Panc1 (cell line): ENCODE results near the gene ITGAL. TPM values are rescaled to one million over a fixed set of nuclear protein-coding genes. Genes with fewer than 3 reads are reported as not detected.

Experiments
- ATAC-seq: fragments of 200-7000 bp; cut with Tn5 transposase; 2 replicates; pipeline ENCODE4 v1.9.1; 2020; ENCODE audit warnings: mild to moderate bottlenecking, moderate library complexity
- BruUV-seq: library from RNA; stranded (reverse); fragments of 400-500 nt; replicated peaks from 2 replicates; lab custom pipeline; 2021; lab: Mats Ljungman, UMichigan
- CTCF ChIA-PET: fragments of 300-600 bp; sonication (Branson Sonifier 250); formaldehyde crosslinking; loops from one replicate; lab custom pipeline; 2022; ENCODE audit warnings: antibody characterized with exemption; lab: Charles Lee
- POLR2A ChIA-PET: fragments of 300-600 bp; sonication (Branson Sonifier 250); formaldehyde crosslinking; loops from one replicate; lab custom pipeline; 2022; ENCODE audit warnings: antibody characterized with exemption; lab: Charles Lee
- DNase-seq: peaks from one replicate; pipeline ENCODE4 v3.0.0-alpha.2; 2010; ENCODE audit warnings: low read depth, low spot score
- H3K27ac ChIP-seq: 2 replicates; pipeline ENCODE4 v1.5.1; 2011; ENCODE audit warnings: mild to moderate bottlenecking, low read length, inconsistent platforms
- H3K27me3 ChIP-seq: fragments of 200-500 bp; sonication (Bioruptor generic); 2 replicates; pipeline ENCODE4 v1.6.0; 2014; ENCODE audit warnings: low read length, inconsistent platforms; ENCODE audit not compliant: control insufficient read depth, insufficient read depth
- H3K36me3 ChIP-seq: fragments of 200-500 bp; sonication (Bioruptor generic); 2 replicates; pipeline ENCODE4 v1.5.1; 2014; ENCODE audit warnings: inconsistent platforms, mild to moderate bottlenecking, low read length, moderate library complexity; ENCODE audit not compliant: control insufficient read depth, insufficient read depth
- H3K4me1 ChIP-seq: 2 replicates; pipeline ENCODE4 v1.5.1; 2011; ENCODE audit warnings: inconsistent platforms, mild to moderate bottlenecking, low read length, moderate library complexity; ENCODE audit not compliant: control insufficient read depth, insufficient read depth
- H3K4me3 ChIP-seq, 2 experiments: 2 replicates each; pipeline ENCODE4 v1.5.1; 2011 to 2012; ENCODE audit warnings: low read depth in 2 of 2, low read length in 2 of 2, mild to moderate bottlenecking in 2 of 2, inconsistent platforms in 1 of 2, moderate library complexity in 1 of 2
- H3K9me3 ChIP-seq: fragments of 200-500 bp; sonication (Bioruptor generic); 2 replicates; pipeline ENCODE4 v1.5.1; 2014; ENCODE audit warnings: low read depth, mild to moderate bottlenecking, inconsistent platforms, low read length, moderate library complexity; ENCODE audit not compliant: control insufficient read depth, insufficient read depth
- POLR2AphosphoS5 ChIP-seq: IDR thresholded peaks from 2 replicates; pipeline ENCODE4 v1.6.1; 2012; ENCODE audit warnings: mild to moderate bottlenecking, low read depth, low read length, moderate library complexity
- SIN3A ChIP-seq: IDR thresholded peaks from 2 replicates; pipeline ENCODE4 v1.6.1; 2012; ENCODE audit warnings: low read depth, mild to moderate bottlenecking, low read length, moderate library complexity, borderline replicate concordance; ENCODE audit not compliant: insufficient read depth
- TCF7L2 ChIP-seq: IDR thresholded peaks from 2 replicates; pipeline ENCODE4 v1.6.1; 2011; ENCODE audit warnings: mild to moderate bottlenecking, low read depth, low read length, inconsistent platforms
- in situ Hi-C: cut with HindIII; loops from 2 replicates; pipeline ENCODE4 v1.10.0; 2016; ENCODE audit warnings: low sequenced_read_pairs, low pct_unique_long_range_greater_than_20kb
- intact Hi-C: fragments of 100-400 bp; cut with micrococcal nuclease; formaldehyde crosslinking; loops from one replicate; pipeline ENCODE4 v1.10.0; 2022; ENCODE audit not compliant: unreplicated experiment
- total RNA-seq: library from RNA; stranded (reverse); gene quantifications from one replicate; pipeline ENCODE4 v1.2.1, GENCODE V29; 2021; ENCODE audit not compliant: unreplicated experiment
- TF ChIP-seq, protein P1 (sequence below), 2 experiments: IDR thresholded peaks; 2 replicates each; pipeline ENCODE4 v1.6.1; 2011 to 2012; ENCODE audit warnings: low read depth in 2 of 2, control low read depth in 1 of 2, low read length in 1 of 2, mild to moderate bottlenecking in 1 of 2, moderate library complexity in 1 of 2; ENCODE audit not compliant: insufficient read depth in 1 of 2
- TF ChIP-seq, protein P2 (sequence below): fragments of 450-650 bp; IDR thresholded peaks from 2 replicates; pipeline ENCODE4 v1.5.1; 2017; ENCODE audit warnings: mild to moderate bottlenecking

Gene ITGAL
- total RNA-seq, 1 experiment from 2014 or later = 0.54 TPM

GRCh38 chr16:30437511-30438046 lies 35.0 kb upstream of the ITGAL start:
- ATAC-seq (peak; percentile 46), DNase-seq (no peak)
- H3K36me3 ChIP-seq = no peaks in the 10 kb centered on the region
- intact Hi-C loops (no loop called here), in situ Hi-C loops (no loop called here)
- ChIA-PET POLR2A (no interaction called here), CTCF (interaction anchor here (0.7 kb wide), 1 partner anchor 18 kb away, joined by 5 read pairs; no protein-coding TSS in a partner anchor)
- H3K4me3 ChIP-seq = no peak overlapping the region
- no peaks in the 10 kb centered on the region for H3K9me3 ChIP-seq
- no peak for TF ChIP-seq POLR2AphosphoS5
- TF ChIP-seq, protein P1, sequence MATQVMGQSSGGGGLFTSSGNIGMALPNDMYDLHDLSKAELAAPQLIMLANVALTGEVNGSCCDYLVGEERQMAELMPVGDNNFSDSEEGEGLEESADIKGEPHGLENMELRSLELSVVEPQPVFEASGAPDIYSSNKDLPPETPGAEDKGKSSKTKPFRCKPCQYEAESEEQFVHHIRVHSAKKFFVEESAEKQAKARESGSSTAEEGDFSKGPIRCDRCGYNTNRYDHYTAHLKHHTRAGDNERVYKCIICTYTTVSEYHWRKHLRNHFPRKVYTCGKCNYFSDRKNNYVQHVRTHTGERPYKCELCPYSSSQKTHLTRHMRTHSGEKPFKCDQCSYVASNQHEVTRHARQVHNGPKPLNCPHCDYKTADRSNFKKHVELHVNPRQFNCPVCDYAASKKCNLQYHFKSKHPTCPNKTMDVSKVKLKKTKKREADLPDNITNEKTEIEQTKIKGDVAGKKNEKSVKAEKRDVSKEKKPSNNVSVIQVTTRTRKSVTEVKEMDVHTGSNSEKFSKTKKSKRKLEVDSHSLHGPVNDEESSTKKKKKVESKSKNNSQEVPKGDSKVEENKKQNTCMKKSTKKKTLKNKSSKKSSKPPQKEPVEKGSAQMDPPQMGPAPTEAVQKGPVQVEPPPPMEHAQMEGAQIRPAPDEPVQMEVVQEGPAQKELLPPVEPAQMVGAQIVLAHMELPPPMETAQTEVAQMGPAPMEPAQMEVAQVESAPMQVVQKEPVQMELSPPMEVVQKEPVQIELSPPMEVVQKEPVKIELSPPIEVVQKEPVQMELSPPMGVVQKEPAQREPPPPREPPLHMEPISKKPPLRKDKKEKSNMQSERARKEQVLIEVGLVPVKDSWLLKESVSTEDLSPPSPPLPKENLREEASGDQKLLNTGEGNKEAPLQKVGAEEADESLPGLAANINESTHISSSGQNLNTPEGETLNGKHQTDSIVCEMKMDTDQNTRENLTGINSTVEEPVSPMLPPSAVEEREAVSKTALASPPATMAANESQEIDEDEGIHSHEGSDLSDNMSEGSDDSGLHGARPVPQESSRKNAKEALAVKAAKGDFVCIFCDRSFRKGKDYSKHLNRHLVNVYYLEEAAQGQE (IDR thresholded peaks at IDR 0.05; ENCODE audit: insufficient read depth in 1 of 2, low read depth in 2 of 2, low read length in 1 of 2) = no peak
- TF ChIP-seq, protein P2, sequence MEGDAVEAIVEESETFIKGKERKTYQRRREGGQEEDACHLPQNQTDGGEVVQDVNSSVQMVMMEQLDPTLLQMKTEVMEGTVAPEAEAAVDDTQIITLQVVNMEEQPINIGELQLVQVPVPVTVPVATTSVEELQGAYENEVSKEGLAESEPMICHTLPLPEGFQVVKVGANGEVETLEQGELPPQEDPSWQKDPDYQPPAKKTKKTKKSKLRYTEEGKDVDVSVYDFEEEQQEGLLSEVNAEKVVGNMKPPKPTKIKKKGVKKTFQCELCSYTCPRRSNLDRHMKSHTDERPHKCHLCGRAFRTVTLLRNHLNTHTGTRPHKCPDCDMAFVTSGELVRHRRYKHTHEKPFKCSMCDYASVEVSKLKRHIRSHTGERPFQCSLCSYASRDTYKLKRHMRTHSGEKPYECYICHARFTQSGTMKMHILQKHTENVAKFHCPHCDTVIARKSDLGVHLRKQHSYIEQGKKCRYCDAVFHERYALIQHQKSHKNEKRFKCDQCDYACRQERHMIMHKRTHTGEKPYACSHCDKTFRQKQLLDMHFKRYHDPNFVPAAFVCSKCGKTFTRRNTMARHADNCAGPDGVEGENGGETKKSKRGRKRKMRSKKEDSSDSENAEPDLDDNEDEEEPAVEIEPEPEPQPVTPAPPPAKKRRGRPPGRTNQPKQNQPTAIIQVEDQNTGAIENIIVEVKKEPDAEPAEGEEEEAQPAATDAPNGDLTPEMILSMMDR = no peak
- no peak for TF ChIP-seq TCF7L2
- TF ChIP-seq SIN3A = no peak
- H3K27ac ChIP-seq = no peak overlapping the region
- peaks cover 5% of the 10 kb centered on the region; the same call in 1 of the 2 replicates for H3K4me1 ChIP-seq
- H3K27me3 ChIP-seq = no peaks in the 10 kb centered on the region
- no TSS peak for BruUV-seq

GRCh38 chr16:30438835-30439234 lies 33.7 kb upstream of the ITGAL start:
- in situ Hi-C loops (no loop called here), intact Hi-C loops (no loop called here)
- BruUV-seq = no TSS peak
- Histone ChIP-seq H3K27me3 (no peaks in the 10 kb centered on the region), H3K4me3 (no peak overlapping the region), H3K4me1 (peaks cover 13% of the 10 kb centered on the region), H3K36me3 (0 out of 2 replicates have a peak, but pooled peaks cover 2% of the 10 kb centered on the region), H3K9me3 (no peaks in the 10 kb centered on the region), H3K27ac (no peak overlapping the region)
- DNase-seq (no peak), ATAC-seq (no peak)
- ChIA-PET POLR2A (interaction anchor here (0.7 kb wide), 1 partner anchor 137 kb away, joined by 4 read pairs; no protein-coding TSS in a partner anchor), CTCF (interaction anchor here (0.5 kb wide), 1 partner anchor 283 kb away, joined by 5 read pairs; no protein-coding TSS in a partner anchor)
- TF ChIP-seq SIN3A = no peak
- TF ChIP-seq, protein P2 = no peak
- TF ChIP-seq POLR2AphosphoS5 = no peak
- TF ChIP-seq TCF7L2 = no peak
- TF ChIP-seq, protein P1 (IDR thresholded peaks at IDR 0.05; ENCODE audit: insufficient read depth in 1 of 2, low read depth in 2 of 2, low read length in 1 of 2) = no peak
